Thyroid gland (tissue), 4 donors: Measurements from ENCODE around the gene TRIM37. TPM values are rescaled to one million over a fixed set of nuclear protein-coding genes. Genes with fewer than 3 reads are reported as not detected.

ENCODE experiments used
- DNase-seq, 2 donors: peaks; one replicate each; pipeline ENCODE4 v3.0.0-alpha.2; 2019
- H3K27ac ChIP-seq, 3 donors: fragments of 200-600 bp; sonication (generic); 1 replicate in 2 of 3; 2 replicates in 1 of 3; pipeline ENCODE4 v1.5.1; 2016 to 2019; ENCODE audit warnings: mild to moderate bottlenecking in 1 of 3, moderate library complexity in 1 of 3
- H3K27me3 ChIP-seq: fragments of 200-600 bp; sonication (generic); one replicate; pipeline ENCODE4 v1.5.1; 2019
- H3K36me3 ChIP-seq, 2 donors: fragments of 200-600 bp; sonication (generic); one replicate each; pipeline ENCODE4 v1.5.1; 2016 to 2019
- H3K4me1 ChIP-seq, 2 donors: fragments of 200-600 bp; sonication (generic); one replicate each; pipeline ENCODE4 v1.5.1; 2017 to 2019
- H3K4me3 ChIP-seq, 3 donors: fragments of 200-600 bp; sonication (generic); replicated peaks in 1 of 3; 1 replicate in 2 of 3; 2 replicates in 1 of 3; pipeline ENCODE4 v1.5.1; 2016; ENCODE audit warnings: mild to moderate bottlenecking in 1 of 3
- H3K9me3 ChIP-seq: fragments of 200-600 bp; sonication (generic); one replicate; pipeline ENCODE4 v1.5.1; 2017
- POLR2A ChIP-seq, 2 donors: fragments of 450-650 bp; IDR thresholded peaks; one replicate each; pipeline ENCODE4 v1.6.1; 2017; ENCODE audit warnings: antibody characterized with exemption in 2 of 2, mild to moderate bottlenecking in 2 of 2, moderate library complexity in 1 of 2
- WGBS, 2 donors: methylation state at CpG; one replicate each; pipeline ENCODE4 v1.1.5; 2017; 5-methylcytosine and 5-hydroxymethylcytosine counted together
- intact Hi-C: fragments of 100-400 bp; cut with DNase I; formaldehyde crosslinking; loops from one replicate; pipeline ENCODE4 v1.15.1; 2023
- total RNA-seq, 4 donors: library from RNA; depleted of rRNA; stranded (reverse); fragments of >200 nt; gene quantifications; one replicate each; pipeline ENCODE4 v1.2.3, GENCODE V29; 2016
- TF ChIP-seq, protein P1 (sequence below), 6 experiments: fragments of 200-600 bp in 3 of 6; fragments of 450-650 bp in 3 of 6; sonication (generic) in 3 of 6; IDR thresholded peaks; one replicate each; pipeline ENCODE4 v1.5.1; 2016 to 2019; ENCODE audit warnings: antibody characterized with exemption in 6 of 6, mild to moderate bottlenecking in 2 of 6, inconsistent platforms in 1 of 6, moderate library complexity in 1 of 6

The TRIM37 gene
- total RNA-seq, 4 donors from 2014 or later = 30.2 to 46.8 (median 34.2) TPM

- Histone ChIP-seq H3K4me1 (no peaks in the 10 kb centered on the region), H3K9me3 (no peaks in the 10 kb centered on the region), H3K4me3 (no peak overlapping the region), H3K36me3 (no peaks in the 10 kb centered on the region), H3K27me3 (no peaks in the 10 kb centered on the region), H3K27ac (no peak overlapping the region)
- intact Hi-C loops = no loop called here
- 92 to 93% methylated on average over 3 of the region's 3 CpGs for WGBS, 2 donors
- DNase-seq = no peak
- no peak for TF ChIP-seq POLR2A (IDR thresholded peaks at IDR 0.05)
- TF ChIP-seq, protein P1, sequence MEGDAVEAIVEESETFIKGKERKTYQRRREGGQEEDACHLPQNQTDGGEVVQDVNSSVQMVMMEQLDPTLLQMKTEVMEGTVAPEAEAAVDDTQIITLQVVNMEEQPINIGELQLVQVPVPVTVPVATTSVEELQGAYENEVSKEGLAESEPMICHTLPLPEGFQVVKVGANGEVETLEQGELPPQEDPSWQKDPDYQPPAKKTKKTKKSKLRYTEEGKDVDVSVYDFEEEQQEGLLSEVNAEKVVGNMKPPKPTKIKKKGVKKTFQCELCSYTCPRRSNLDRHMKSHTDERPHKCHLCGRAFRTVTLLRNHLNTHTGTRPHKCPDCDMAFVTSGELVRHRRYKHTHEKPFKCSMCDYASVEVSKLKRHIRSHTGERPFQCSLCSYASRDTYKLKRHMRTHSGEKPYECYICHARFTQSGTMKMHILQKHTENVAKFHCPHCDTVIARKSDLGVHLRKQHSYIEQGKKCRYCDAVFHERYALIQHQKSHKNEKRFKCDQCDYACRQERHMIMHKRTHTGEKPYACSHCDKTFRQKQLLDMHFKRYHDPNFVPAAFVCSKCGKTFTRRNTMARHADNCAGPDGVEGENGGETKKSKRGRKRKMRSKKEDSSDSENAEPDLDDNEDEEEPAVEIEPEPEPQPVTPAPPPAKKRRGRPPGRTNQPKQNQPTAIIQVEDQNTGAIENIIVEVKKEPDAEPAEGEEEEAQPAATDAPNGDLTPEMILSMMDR (IDR thresholded peaks at IDR 0.05) = no peak
These were observed 125.8 kb downstream of the TRIM37 start for GRCh38 chr17:58980706-58981481.

DNA sequence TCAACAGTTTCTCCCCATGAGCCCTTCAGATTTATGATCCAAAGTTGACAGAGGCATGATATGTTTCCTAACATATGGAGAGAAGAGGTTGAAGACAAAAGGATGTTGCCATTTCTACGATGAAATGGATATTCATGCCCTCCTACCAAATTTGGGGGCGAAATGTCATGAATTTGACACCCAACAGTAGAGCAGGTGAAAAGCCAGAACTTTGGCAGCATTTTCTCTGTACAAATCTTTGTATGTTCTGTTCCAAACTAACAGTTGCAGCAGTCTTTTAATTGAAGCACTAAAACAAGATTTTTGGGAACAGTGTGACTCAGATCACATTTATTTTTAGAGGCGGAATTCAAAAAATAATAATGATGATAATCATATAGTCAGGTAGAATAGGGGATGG lies 130.1 kb downstream of the TRIM37 start:
- no peaks in the 10 kb centered on the region for H3K4me1 ChIP-seq
- 91 to 94% methylated on average over 3 of the region's 3 CpGs for WGBS, 2 donors
- no peak overlapping the region for H3K27ac ChIP-seq
- TF ChIP-seq, protein P1 (IDR thresholded peaks at IDR 0.05) = no peak
- no peak for TF ChIP-seq POLR2A (IDR thresholded peaks at IDR 0.05)
- no peak overlapping the region for H3K4me3 ChIP-seq
- intact Hi-C loops = no loop called here
- DNase-seq = no peak
- no peaks in the 10 kb centered on the region for H3K9me3 ChIP-seq
- no peaks in the 10 kb centered on the region for H3K27me3 ChIP-seq
- H3K36me3 ChIP-seq = no peaks in the 10 kb centered on the region

DNA sequence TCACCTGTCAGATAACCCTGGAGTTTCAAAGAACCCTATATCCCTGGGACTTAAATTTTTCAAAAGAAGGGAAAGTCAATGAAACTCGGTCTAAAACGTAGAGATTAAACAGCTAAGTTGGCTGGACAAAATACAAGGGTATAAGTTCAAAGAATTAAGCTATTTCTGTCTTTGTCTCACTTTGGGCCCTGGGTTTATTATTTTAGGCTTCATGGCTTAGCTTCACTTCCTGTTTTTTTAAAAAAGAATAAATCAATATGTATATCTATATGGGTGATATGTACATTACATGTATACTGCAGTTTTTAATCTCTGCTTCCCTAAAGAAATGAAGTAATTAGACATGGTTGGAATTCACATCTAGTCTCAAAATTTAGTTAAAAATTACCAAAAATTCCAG lies 132.3 kb downstream of the TRIM37 start:
- DNase-seq = no peak
- H3K9me3 ChIP-seq = no peaks in the 10 kb centered on the region
- TF ChIP-seq POLR2A (IDR thresholded peaks at IDR 0.05) = no peak
- TF ChIP-seq, protein P1 (IDR thresholded peaks at IDR 0.05) = no peak
- H3K27me3 ChIP-seq = no peaks in the 10 kb centered on the region
- H3K4me3 ChIP-seq = no peak overlapping the region
- intact Hi-C loops = no loop called here
- H3K27ac ChIP-seq = no peak overlapping the region
- 79 to 81% methylated on average over 2 of the region's 2 CpGs for WGBS, 2 donors
- peaks cover 7% of the 10 kb centered on the region in 2 donors for H3K4me1 ChIP-seq
- no peaks in the 10 kb centered on the region for H3K36me3 ChIP-seq

DNA sequence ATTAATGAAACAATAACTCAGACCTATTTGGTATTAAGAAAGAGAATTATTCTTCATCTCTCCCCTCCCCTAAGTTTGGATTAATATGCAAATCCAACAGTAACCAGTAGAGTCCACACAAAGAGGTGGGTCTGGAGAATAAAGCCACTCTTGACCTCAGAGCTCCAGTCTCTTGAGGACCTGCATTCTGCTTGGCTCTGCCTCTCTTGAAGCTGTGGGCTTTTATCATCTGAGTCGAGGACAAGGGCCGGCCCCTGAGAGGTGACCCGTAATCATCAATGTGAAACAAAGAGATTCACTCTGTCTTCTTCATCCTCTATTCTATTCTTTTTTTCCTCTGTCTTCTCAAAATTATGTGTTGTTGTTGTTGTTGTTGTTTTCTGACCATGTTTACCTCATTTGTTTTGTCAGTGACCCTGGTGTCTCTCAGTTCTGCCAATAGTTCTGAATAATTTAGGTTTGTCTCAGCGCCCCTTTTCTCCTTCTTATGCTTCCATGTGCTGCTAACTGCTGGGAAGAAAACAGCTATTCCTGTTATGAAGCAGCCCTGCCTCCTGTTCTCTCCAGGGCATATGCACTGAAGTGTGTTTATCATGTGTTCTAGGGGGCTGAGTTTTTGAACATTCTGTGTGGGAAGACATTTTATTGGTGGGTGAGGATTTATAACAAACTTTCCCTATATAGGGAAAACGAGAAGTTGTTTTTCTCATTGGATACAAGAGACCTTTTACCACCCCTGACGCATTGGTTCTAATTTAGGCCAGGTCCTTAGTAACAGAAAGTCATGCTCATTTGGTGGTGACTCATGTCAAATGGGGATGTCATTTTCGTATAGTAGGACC lies 135.8 kb downstream of the TRIM37 start:
- Histone ChIP-seq H3K27ac (no peak overlapping the region), H3K27me3 (no peaks in the 10 kb centered on the region), H3K9me3 (no peaks in the 10 kb centered on the region), H3K4me1 (peaks cover 16% of the 10 kb centered on the region in 2 donors), H3K4me3 (no peak overlapping the region), H3K36me3 (no peaks in the 10 kb centered on the region)
- DNase-seq = no peak
- WGBS, 2 donors = 72 to 76% methylated on average over 7 of the region's 7 CpGs
- intact Hi-C loops = no loop called here
- TF ChIP-seq, protein P1 (IDR thresholded peaks at IDR 0.05) = no peak
- TF ChIP-seq POLR2A (IDR thresholded peaks at IDR 0.05) = no peak

DNA sequence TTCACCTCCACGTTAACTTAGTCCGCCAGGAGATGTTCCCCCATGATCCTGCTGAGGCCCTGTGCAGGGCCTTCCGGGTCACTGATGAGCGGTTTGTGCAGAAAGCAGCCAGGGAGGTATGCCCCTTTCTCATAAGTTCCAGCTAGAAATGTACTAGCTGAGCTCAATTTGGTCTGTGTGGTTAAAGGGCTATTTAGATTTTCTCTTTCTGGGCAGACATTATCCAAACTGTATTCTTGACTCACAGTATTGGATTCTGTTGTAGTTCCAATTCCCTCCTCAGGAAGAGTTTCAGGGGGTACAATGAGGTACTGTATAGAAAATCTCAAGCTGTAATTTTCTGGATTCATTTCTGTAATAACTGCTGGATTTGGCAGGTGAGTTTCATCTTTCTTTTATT lies 137.1 kb downstream of the TRIM37 start:
- WGBS, 2 donors = 60 to 77% methylated on average over 4 of the region's 4 CpGs
- no peak for TF ChIP-seq POLR2A (IDR thresholded peaks at IDR 0.05)
- TF ChIP-seq, protein P1 (IDR thresholded peaks at IDR 0.05) = no peak
- intact Hi-C loops = no loop called here
- Histone ChIP-seq H3K9me3 (no peaks in the 10 kb centered on the region), H3K27me3 (no peaks in the 10 kb centered on the region), H3K4me1 (peaks cover 16% of the 10 kb centered on the region in 2 donors), H3K4me3 (no peak overlapping the region), H3K36me3 (no peaks in the 10 kb centered on the region), H3K27ac (no peak overlapping the region)
- DNase-seq = no peak
